Stimulated activated CD8-positive, alpha-beta memory T cell treated with anti-CD3 and anti-CD28 coated beads, Interleukin-4, amount 100 ng/mL, for 48 hours (primary cell): ENCODE measurements around the gene HNF4A.

Experiments
- DNase-seq: peaks from one replicate; pipeline ENCODE4 v3.0.0-alpha.2; 2020

HNF4A gene

DNA sequence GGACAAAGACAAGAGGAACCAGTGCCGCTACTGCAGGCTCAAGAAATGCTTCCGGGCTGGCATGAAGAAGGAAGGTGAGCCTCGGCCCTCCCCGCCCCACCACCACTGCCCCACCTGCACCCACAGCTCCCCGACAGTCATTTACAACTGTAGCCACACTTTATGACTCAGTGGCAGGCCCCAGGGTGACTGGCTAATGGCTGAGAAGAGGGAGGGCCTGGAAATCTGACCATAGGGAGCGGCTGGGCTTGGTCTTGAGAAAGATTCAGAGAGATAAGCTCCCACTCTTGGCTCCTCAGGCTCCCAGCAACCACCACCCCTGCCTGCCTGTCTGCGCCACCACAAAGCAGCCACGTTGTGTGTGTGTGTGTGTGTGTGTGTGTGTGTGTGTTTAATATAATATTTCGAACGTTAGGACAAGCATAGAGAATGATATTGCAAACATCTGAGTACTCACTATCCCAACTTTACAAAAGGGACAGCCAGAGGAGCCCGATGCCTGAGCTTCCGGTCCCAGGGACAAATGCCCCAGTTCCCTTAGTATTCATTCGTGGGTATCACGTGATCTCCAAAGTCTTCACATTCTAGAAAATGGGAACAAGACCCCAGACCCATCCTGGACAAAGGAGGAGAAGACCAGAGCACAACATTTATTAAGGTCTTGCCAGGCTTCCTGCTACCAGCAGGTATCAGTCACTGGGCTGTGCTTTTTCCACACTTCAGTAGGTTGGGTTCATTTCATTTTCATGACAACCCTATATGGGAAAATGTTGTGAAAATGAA lies 52.1 kb downstream of the HNF4A start:
- no peak for DNase-seq

DNA sequence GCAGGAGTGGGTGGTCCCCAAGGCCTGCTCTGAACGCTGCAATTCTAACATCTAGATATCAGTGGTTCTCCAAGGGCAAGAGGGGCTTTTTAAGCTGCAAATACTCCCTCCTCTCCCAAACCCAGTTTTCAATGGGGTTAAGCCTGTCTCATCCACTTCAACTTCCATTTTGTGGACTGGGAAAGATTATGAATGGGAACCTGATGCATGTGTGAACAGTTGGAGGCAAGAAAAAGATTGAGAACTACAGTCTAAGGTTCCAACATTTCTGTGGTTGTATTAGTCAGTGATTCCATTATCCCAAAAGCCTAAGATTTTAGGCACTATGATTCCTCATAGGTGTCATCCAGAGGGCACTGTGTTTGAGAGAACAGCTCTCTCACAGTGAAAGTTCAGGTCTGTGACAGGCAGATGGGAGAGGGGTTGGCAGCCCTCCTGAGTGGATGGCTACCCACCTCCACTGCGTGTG lies 53.7 kb downstream of the HNF4A start:
- DNase-seq: no peak

DNA sequence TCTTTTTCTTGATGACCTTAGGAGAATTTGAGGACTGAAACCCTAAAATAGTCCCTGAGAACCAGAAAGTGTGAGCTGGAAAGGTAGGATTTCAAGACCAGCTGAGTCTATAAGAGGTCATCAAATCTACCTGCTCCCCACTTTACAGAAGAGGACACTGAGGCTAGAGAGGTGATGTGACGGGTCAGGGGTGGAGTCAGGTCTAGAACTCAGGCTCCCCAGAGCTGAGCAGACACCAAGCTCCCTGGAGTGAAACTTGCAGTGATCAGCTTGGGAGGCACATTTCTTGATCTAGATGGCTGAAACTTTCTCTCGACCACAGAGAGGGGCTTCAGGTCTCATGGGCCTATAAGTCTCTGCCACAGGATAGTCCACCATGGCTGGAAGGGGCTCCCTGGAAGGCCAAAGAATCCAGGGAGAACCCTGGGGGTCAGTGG lies 55.1 kb downstream of the HNF4A start:
- DNase-seq: no peak

DNA sequence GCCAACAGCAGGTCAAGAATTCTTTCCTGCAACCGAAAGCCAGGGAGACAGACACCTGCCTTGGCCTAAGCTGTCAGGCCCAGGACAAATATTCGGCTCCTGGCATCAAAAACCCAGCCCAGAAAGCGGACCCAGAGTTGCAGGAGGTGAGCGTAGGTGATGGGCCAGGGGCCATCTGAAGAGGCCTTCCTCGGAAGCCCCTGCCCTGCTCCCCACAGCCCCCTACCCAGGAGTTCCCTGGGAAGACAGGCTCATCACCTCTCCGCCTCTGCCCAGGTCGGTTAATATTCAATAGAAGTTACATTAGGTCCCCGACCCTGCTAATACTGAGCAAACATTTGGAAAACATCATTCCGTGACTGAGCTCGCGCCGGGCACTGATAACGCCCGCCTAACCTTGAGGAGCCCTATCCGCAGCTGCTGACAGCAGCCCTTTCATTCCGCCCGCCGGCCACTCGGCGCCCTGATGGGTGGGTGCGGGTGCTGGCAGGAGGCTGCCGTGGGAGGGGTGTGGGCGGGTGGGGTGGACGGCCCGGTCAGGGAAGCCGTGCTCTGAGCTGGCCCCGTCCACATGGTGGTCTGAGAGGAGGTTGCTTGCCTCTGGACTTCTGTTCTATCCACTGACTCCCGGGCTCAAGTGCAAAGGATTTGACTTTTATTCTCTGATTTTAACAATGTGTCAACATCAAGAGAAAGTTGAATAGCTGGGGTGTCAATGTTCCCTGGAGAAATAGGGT lies 55.7 kb downstream of the HNF4A start:
- no peak for DNase-seq

DNA sequence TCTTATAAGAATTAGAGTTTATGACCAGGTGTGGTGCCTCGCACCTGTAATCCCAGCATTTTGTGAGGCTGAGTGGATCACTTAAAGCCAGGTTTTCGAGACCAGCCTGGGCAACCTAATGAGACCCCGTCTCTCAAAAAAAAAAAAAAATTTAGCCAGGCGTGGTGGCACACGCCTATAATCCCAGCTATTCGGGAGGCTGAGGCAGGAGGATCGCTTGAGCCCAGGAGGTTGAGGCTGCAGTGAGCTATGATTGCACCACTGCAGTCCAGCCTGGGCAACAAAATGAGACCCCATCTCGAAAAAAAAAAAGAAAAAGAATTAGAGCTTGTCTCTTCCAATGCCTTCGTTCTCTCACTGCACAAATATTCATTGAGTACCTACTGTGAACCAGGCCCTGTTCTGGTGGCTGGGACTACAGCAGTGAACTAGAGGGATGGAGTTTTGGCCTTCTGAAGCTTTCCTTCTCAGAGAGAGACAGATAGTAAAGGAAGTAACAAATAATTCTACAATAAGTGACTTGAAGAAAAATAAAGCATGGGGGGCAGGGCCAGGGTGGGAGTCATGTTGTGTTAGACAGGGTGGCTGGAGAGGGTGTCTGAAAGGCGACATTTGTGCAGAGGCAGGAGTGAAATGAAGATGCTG lies 56.4 kb downstream of the HNF4A start:
- DNase-seq: no peak

DNA sequence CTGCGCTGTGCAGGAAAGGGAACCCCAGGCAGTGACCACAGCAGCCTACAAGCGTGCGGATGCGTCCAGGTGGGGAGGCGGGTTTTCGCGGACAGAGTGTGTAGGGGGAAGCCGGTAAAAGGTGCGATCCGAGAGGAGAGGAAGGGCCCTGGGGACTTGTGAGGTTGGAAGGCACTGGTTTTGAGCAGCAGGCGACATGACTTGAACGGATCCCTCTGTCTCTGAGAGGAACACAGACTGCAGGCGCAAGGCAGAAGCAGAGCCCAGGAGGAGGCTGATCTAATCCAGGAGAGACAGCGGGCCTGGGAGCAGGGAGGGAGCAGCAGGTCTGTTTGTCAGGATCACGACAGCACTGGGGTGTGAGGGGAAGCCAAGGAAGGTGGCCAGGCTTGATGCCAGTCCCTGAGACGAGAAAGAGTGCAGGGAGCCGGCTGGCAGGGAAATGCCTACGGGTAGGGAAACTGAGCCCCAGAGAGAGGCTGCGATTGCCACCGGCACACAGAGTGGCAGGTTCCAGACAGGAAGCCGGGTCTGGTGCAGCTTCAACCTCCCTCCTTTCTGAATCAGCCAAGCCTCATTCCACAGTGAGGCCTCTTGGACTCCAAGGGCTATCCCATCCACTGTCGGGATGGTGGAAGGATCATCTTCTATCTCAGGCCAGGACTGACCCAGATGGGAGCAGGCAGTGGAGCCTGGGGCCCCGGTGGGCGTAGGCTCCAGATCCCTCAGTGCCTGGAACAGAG lies 57.1 kb downstream of the HNF4A start:
- no peak for DNase-seq

DNA sequence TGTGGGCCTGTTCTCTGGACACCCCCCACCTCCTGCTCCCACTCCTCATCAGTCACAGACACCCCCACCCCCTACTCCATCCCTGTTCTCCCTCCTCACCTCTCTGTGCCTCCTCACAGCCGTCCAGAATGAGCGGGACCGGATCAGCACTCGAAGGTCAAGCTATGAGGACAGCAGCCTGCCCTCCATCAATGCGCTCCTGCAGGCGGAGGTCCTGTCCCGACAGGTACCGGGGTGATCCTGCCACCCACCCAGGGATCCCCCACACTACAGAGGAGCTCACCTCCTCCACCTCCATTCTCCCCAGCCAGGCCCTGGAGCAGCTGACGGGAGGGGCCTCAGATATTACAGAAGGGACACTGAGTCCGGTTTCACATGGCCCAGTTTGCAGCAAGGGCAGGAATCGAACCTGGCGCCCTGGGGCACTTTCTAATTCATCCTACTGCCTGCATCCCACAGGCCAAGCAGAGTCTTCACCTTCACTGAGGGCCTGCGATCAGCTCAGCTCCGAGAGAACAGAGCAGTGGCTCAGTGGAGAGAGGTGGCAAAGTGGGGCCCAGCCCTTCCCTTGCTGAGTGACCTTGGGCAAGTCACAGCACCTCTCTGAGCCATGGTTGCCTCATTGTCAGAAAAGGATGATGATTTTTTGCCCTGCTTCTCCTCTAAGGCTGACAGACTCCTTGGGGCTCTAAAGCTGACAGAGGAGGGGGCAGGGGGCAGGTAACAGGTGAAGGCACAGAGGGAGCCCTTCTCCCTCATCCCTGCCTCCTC lies 58.3 kb downstream of the HNF4A start:
- no peak for DNase-seq

DNA sequence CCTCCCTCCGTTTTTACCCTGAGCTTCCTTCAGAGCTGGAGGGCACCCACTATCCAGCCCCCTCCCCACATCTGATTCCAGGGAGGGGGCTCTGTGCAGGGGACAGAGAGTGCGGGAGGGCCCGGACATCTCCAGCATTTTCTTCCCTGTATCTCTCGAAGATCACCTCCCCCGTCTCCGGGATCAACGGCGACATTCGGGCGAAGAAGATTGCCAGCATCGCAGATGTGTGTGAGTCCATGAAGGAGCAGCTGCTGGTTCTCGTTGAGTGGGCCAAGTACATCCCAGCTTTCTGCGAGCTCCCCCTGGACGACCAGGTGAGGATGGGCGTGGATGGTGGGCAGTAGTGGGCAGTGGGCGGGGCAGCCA lies 58.8 kb downstream of the HNF4A start:
- no peak for DNase-seq

DNA sequence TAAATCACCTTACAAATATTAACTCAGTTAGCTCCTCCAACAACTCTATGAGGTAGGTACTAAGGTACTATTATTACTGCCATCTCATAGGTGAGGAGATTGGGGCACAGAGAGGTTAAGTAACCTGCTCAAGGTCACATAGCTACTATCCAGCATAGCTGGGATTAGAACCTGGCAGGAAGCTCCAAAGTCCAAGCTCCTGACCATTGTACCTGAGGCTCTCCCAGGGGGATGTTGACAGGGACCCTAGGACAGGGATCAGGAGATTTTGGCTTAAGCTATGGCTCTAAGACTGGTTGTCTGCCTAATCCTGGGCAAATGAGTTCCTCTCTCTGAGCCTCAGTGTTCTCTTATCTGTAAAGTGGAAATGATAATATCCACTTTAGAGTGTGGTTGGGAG lies 59.3 kb downstream of the HNF4A start:
- DNase-seq: no peak

DNA sequence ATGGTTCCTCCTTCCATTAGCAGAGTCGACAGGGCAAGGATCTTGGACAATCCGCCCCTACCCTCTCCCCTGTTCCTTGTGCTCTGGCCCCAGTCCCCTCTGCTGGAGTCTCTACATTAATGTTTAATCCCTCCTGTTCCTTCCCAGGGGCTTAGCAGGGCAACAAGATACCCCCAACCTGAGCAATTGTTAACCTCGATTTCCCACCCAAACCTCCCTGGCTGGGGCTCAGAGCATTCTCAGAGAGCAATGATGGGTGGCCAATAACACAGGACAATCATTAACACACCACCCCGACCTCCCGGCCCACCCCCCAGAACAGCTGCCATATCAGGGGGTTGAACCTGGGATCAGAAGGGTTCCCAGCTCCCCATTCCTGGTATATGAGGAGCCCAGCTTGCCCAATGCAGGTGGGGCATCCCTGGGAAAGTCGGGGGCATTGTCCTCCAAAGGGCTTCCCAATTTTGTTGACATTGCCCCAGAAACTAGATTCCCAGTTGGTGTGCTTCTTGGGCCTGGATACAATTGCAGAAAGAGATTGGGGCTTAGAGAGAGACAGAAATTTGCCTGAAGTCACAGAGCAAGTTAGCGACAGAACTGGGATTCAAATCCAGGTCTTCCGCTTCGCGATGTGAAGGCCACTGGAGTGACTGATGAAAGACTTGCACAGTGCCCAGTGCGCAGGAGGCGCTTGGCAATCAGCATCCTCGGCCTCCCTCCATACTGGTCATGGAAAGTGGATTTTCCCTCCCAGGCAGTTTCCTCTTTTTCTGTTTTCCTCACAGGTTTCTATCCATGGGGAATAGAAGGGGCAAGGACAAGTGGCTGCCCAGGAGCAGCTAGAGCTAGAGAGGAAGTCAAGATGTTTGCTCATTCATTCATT lies 60.6 kb downstream of the HNF4A start:
- no peak for DNase-seq

DNA sequence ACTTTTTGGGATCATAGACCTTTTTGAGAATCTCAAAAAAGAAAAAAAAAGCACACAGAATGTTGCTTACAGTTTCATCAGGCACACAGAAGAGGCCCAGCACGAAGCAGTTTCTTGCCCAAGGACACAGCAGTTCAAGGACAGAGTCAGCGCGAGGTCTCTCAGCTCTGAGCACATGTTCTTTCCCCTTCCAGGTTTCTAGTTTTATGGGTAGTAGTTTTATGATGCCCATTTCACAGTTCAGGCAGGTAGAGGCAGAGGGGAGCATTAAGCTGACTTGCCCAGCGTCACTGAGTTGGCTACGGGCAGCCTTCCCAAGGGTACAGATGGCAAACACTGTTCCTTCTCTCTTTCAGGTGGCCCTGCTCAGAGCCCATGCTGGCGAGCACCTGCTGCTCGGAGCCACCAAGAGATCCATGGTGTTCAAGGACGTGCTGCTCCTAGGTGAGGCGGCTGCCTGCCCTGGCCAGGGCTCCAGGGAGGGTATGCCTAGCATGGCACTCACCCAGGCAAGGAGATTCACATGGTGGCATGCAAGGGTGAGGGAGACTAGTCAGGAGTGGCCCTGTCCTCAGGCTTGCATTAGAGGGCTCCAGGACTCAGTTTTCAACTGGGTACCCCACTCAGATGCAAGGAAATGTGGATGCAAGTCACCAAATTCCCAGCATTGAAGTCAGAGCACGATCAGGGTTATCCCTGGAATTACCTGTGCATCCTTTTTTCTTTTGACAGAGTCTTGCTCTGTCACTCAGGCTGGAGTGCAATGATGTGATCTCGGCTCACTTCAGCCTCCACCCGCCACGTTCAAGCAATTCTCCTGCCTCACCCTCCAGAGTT lies 62.8 kb downstream of the HNF4A start:
- DNase-seq: no peak

DNA sequence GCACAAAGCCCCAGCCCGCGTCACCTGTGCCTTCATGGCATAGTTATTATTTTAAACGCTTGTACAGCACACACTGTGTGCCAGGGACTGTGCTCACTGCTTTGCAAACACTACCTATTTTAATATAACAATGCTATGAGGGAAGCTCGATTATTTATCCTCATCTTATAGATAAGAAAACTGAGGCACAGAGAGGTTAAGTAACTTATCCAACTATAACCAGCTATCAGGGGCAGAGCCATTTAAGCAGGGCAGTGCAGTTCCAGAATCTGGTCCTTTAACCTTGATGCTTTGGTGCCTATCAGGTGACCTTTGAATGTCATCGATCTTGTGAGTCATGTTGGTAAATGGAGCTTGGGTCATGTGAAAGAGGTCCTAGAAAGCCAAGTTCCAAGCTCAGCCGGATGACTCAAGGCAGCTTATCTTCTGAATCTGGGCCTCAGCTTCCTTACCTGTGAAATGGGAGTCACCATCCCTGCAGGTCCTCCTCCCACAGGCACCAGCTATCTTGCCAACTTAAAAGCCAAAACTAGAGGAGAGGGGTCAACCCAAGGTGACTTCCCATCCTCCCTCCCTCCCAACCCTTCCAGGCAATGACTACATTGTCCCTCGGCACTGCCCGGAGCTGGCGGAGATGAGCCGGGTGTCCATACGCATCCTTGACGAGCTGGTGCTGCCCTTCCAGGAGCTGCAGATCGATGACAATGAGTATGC lies 63.8 kb downstream of the HNF4A start:
- DNase-seq: no peak

DNA sequence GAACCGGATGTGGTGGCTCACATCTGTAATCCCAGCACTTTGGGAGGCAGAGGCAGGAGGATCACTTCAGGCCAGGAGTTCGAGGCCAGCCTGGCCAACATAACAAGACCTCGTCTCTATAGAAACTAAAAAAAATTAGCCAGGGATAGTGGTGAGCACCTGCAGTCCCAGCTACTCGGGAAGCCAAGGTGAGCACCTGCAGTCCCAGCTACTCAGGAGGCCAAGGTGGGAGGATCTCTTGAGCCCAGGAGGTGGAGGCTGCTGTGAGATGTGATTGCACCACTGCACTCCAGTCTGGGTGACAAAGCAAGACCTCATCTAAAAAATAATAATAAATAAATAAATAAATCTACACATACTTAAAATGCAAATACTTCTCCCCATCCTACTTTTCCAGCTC lies 65.0 kb downstream of the HNF4A start:
- DNase-seq: no peak

DNA sequence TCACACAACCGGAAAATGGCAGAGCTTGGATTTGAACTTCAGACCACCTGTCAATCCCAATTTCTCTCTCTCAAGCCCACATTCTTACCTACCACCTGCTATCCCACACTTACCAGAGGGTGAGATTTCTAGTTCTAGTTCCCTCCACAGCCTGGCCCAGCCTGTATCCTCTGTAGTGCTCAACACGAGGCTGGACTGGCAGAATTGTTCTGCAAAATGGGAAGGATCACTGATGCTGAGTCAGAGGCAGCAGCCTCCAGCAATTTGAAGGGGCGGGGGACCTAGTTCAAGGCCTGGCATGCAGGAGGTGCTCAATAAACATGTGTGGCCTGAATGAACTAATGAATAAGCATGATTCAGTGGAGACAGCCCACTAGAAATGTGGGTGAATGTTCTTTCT lies 66.6 kb downstream of the HNF4A start:
- no peak for DNase-seq

DNA sequence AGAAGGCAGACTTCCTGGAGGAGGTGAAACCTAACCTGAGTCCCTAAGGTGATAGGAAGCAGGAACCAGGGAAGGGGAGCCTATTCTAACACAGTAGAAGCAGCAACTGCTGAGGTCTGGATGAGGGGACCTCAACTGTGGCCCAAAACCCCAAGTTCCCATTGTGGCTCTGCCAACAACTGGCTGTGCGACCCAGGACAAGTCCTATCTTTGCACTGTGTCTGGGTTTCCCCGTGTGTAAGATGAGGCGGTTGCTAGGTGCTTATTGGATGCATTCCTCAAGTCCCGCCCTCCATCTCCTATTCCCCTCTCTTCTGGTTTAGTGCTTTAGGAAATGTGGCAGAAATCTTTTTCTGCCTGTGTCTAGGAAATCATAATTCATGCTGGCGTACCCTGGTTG lies 68.0 kb downstream of the HNF4A start:
- no peak for DNase-seq

DNA sequence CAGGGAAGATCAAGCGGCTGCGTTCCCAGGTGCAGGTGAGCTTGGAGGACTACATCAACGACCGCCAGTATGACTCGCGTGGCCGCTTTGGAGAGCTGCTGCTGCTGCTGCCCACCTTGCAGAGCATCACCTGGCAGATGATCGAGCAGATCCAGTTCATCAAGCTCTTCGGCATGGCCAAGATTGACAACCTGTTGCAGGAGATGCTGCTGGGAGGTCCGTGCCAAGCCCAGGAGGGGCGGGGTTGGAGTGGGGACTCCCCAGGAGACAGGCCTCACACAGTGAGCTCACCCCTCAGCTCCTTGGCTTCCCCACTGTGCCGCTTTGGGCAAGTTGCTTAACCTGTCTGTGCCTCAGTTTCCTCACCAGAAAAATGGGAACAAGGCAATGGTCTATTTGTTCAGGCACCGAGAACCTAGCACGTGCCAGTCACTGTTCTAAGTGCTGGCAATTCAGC lies 68.6 kb downstream of the HNF4A start:
- DNase-seq: no peak

DNA sequence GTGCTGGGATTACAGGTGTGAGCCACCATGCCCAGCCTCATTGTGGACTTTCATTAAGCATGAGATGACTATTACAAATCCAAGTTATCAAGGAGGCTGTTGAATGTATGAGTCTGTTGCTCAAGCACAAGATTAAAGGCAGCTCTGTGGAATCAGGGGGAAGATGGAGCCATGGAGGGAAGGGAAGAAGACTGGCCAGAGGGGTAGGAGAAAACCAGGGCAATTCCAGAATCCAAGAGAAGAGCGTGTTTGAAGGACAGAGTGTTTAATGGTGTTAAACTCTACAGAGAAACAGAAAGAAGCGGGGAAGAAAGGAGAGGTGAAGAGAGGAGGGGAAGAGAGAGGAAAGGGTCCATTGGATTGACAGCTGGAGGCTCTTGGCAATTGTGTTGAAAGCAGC lies 70.4 kb downstream of the HNF4A start:
- no peak for DNase-seq

DNA sequence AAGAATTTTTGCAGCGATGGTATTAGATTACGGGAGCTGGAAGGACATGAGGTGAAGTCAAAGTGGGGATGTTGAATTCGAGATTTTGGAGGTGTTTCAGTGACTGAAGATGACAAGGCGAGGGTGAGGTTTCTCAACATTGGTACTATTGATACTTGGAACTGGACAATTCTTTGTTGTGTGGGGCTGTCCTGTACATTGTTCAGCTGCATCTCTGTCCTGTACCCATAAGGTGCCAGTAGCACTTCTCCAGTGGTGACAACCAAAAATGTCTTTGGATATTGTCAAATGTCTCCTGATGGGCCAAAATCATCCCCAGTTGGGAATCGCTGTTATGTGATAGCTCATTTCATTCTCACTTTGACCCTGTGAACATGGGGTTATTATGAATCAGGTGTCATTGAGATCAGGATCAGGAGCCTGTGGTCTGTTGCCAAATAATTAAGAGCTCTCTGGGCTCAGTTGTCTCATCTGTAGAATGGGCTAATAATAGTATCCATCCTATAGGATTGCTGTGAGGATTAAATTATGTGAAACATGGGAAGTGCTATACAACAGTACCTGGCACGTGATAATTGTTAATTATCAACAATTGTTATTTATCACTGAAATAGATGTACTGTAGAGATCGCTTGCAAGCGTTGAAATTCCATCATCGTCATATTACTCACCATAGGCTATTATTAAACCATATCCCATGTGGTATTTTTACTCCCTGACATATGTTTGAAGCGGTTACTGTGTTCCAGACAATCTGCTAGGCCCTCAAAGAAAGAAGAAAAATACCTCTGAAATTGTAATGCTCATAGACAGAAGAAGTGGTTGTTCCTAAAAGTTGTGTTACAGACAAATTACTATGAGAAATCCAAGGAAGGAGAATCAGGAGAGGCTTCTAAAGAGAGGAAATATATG lies 71.6 kb downstream of the HNF4A start:
- no peak for DNase-seq

DNA sequence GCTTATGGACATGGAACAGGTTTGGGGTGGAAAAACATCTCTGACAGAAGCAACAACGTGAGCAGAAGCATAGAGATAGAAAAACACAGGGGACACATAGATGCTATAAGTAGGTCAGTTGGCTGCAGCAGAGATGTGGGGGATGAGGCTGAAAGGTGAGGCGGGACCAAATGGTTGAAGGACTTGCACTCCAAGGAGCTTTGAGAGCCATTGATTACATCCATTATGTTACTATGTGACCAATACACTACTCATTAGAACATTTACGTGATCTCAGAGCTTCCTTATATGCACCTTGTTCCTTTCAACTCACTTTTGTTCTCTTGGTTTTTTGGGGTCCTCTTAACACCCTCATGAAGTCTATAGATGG lies 72.3 kb downstream of the HNF4A start:
- DNase-seq: no peak
